HCT116 (cell line): ENCODE data around the gene RGCC.

Experiments
- EGR1 ChIP-seq: IDR thresholded peaks from 2 replicates; pipeline ENCODE4 v1.6.1; 2012; ENCODE audit warnings: low read depth
- EZH2 ChIP-seq: fragments of 200-600 bp; sonication (generic); IDR thresholded peaks from 2 replicates; pipeline ENCODE4 v1.6.1; 2017; ENCODE audit warnings: antibody characterized with exemption, mixed run types
- EZH2phosphoT487 ChIP-seq: fragments of 200-600 bp; IDR thresholded peaks from 2 replicates; pipeline ENCODE4 v1.6.1; 2018; ENCODE audit warnings: antibody characterized with exemption, borderline replicate concordance
- JUND ChIP-seq: IDR thresholded peaks from 2 replicates; pipeline ENCODE4 v1.6.1; 2012
- POLR2A ChIP-seq: IDR thresholded peaks from 2 replicates; pipeline ENCODE4 v1.7.0; 2011; ENCODE audit warnings: borderline replicate concordance; ENCODE audit not compliant: insufficient read depth, insufficient read length; ENCODE audit errors: extremely low read depth
- RAD21 ChIP-seq: IDR thresholded peaks from 2 replicates; pipeline ENCODE4 v1.6.1; 2012; ENCODE audit warnings: low read depth, mild to moderate bottlenecking
- REST ChIP-seq: IDR thresholded peaks from 2 replicates; pipeline ENCODE4 v1.6.1; 2012; ENCODE audit warnings: low read depth
- SIN3A ChIP-seq: IDR thresholded peaks from 2 replicates; pipeline ENCODE4 v1.6.1; 2012; ENCODE audit warnings: low read depth
- TCF7L2 ChIP-seq: IDR thresholded peaks from 2 replicates; pipeline ENCODE4 v1.7.0; 2011; ENCODE audit warnings: borderline replicate concordance, inconsistent platforms; ENCODE audit not compliant: insufficient read depth, insufficient read length; ENCODE audit errors: extremely low read depth
- ZNF274 ChIP-seq: fragments of 200-500 bp; sonication (Bioruptor generic); IDR thresholded peaks from 2 replicates; pipeline ENCODE4 v1.6.1; 2014; ENCODE audit warnings: mild to moderate bottlenecking, low read depth, low read length, inconsistent platforms
- TF ChIP-seq, protein P1 (sequence below), 3 experiments: fragments of 200-600 bp in 1 of 3; sonication (generic) in 1 of 3; IDR thresholded peaks in 2 of 3; conservative IDR thresholded peaks in 1 of 3; 2 replicates each; pipeline ENCODE4 v1.5.1; 2012 to 2017; ENCODE audit warnings: low read depth in 2 of 3, low read length in 2 of 3, antibody characterized with exemption in 1 of 3, borderline replicate concordance in 1 of 3, control low read depth in 1 of 3, mild to moderate bottlenecking in 1 of 3, mixed read lengths in 1 of 3, mixed run types in 1 of 3, moderate library complexity in 1 of 3; ENCODE audit not compliant: insufficient read depth in 1 of 3
- TF ChIP-seq, protein P2 (sequence below): IDR thresholded peaks from 2 replicates; pipeline ENCODE4 v1.6.1; 2012

GRCh38 chr13:41460074-41460465, 2.7 kb downstream of the RGCC start:
- no peak for TF ChIP-seq REST
- TF ChIP-seq JUND = no peak
- TF ChIP-seq, protein P1, sequence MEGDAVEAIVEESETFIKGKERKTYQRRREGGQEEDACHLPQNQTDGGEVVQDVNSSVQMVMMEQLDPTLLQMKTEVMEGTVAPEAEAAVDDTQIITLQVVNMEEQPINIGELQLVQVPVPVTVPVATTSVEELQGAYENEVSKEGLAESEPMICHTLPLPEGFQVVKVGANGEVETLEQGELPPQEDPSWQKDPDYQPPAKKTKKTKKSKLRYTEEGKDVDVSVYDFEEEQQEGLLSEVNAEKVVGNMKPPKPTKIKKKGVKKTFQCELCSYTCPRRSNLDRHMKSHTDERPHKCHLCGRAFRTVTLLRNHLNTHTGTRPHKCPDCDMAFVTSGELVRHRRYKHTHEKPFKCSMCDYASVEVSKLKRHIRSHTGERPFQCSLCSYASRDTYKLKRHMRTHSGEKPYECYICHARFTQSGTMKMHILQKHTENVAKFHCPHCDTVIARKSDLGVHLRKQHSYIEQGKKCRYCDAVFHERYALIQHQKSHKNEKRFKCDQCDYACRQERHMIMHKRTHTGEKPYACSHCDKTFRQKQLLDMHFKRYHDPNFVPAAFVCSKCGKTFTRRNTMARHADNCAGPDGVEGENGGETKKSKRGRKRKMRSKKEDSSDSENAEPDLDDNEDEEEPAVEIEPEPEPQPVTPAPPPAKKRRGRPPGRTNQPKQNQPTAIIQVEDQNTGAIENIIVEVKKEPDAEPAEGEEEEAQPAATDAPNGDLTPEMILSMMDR (IDR thresholded peaks at IDR 0.05 in 2 of 3, conservative IDR thresholded peaks at IDR 0.05 in 1 of 3; ENCODE audit: borderline replicate concordance in 1 of 3, insufficient read depth in 1 of 3, low read depth in 2 of 3, low read length in 2 of 3) = no peak
- TF ChIP-seq RAD21 = no peak
- no peak for TF ChIP-seq POLR2A
- no peak for TF ChIP-seq EZH2
- TF ChIP-seq SIN3A = no peak
- no peak for TF ChIP-seq EZH2phosphoT487
- no peak for TF ChIP-seq ZNF274
- TF ChIP-seq TCF7L2 = no peak
- no peak for TF ChIP-seq EGR1
- TF ChIP-seq, protein P2, sequence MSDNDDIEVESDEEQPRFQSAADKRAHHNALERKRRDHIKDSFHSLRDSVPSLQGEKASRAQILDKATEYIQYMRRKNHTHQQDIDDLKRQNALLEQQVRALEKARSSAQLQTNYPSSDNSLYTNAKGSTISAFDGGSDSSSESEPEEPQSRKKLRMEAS = no peak
